D721Med (cell line): Measurements from ENCODE around the gene NARF.
A peak's percentile ranks its signal among the peaks of the same experiment; 100 is the strongest.
"Not testable (repeated sequence)": the region's sequence is repeated elsewhere in the genome, so short reads cannot be mapped to it uniquely, and the experiment has no call there.

Experiments
- DNase-seq: peaks from one replicate; pipeline ENCODE4 v3.0.0; 2011; ENCODE audit warnings: low spot score; ENCODE audit not compliant: insufficient read length
- FAIRE-seq: peaks from 2 replicates; lab custom pipeline; 2011; peaks lifted over from hg19 to GRCh38; lab: Jason Lieb, UNC
- CTCF ChIP-seq: IDR thresholded peaks from 2 replicates; pipeline ENCODE4 v1.5.1; 2012; ENCODE audit warnings: mild to moderate bottlenecking, control low read depth; ENCODE audit not compliant: insufficient read depth; ENCODE audit errors: missing control alignments

NARF gene

GRCh38 chr17:82457073-82457928 lies 1.2 kb upstream of the NARF start:
- no peak for DNase-seq
- no peak for TF ChIP-seq CTCF
- FAIRE-seq, result no peak

GRCh38 chr17:82457929-82458178 lies 687 bp upstream of the NARF start:
- FAIRE-seq (no peak), DNase-seq (peak; percentile 79)
- no peak for TF ChIP-seq CTCF

GRCh38 chr17:82458885-82459424 lies 414 bp downstream of the NARF start:
- no peak for TF ChIP-seq CTCF
- no peak for DNase-seq
- no peak for FAIRE-seq

- not testable (repeated sequence) for FAIRE-seq, DNase-seq
Observed at GRCh38 chr17:82459936-82460335, 1.4 kb downstream of the NARF start.

GRCh38 chr17:82461827-82462524 lies 3.4 kb downstream of the NARF start:
- FAIRE-seq, result no peak
- DNase-seq, result no peak
- no peak for TF ChIP-seq CTCF

GRCh38 chr17:82463391-82463790 lies 4.8 kb downstream of the NARF start:
- FAIRE-seq, result no peak
- DNase-seq, result no peak
- TF ChIP-seq CTCF, result no peak

GRCh38 chr17:82463925-82464566 lies 5.5 kb downstream of the NARF start:
- FAIRE-seq (no peak), DNase-seq (no peak)
- TF ChIP-seq CTCF, result no peak
